DMS153 treated with DMSO at 0.1 percent for 48 hours (cell line): ENCODE measurements around the gene SLC15A2.

Experiments
- DNase-seq: peaks from one replicate; lab custom pipeline; 2025; ENCODE audit not compliant: unreplicated experiment; lab: John Stamatoyannopoulos, UW

SLC15A2 gene

DNA sequence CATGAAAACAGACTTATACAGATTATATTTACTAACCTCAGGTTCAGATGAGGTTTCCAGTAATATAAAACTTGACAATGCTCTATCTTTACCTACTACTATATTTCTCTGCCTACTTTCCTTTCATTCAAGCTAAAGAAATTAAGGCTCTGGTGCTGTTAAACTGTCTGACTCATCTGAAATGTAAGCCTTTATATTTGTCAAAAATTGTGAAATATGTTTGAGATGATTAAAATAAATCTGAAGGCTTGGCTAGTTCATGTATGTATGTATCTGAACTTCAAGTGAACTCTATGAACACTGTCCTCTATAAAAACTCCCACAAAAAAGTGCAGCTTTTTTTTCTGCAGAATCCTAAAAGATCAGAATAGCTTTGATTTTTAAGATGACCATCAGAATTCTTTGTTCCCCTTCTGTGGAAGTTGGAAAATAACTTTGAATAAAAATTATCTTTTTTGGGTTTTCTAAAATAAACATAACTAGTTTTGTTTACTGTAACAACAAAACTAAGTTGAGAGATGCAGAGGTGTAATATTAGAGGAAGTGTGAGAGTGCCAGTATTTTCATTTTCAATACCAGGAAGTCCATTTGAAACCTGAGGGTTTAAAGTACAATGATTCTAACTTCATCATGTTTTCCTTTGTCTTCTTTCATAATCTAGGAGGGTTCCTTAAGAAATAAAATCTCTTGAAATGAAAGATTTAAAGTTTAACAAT, 85.7 kb downstream of the SLC15A2 start:
- DNase-seq: no peak

DNA sequence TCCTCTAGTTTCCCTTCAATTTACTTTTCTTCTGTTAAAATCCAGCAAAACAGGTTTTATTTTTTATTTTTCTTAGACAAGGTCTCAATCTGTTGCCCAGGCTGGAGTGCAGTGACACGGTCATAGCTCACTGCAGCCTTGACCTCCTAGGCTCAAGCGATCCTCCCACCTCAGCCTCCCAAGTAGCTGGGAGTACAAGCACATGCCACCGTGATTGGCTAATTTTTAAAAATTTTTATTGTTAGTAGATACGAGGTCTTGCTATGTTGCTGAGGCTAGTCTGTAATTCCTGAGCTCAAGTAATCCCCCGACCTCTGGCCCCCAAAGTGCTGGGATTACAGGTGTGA, 86.2 kb downstream of the SLC15A2 start:
- DNase-seq: no peak

DNA sequence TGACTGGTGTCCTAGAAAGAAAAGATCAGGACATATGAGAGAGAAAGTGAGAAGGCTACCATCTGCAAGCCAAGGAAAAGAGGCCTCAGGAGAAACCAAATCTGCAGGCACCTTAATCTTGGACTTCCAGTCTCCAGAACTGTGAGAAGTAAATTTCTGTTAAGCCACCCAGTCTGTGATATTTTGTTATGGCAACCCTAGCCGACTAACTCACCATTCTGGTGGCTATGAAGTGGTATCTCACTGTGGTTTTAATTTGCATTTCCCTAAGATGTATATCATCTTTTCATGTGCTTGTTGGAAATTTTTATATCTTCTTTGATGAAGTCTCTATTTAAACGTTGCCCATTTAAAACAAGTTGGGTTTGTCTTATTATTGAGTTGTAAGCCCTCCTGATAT, 87.3 kb downstream of the SLC15A2 start:
- no peak for DNase-seq

- no peak for DNase-seq
Measured at GRCh38 chr3:121985846-121986245, 91.6 kb downstream of the SLC15A2 start.

- DNase-seq: no peak
Measured at GRCh38 chr3:121988146-121988545, 93.9 kb downstream of the SLC15A2 start.

- DNase-seq: no peak
Measured at GRCh38 chr3:121989943-121990342, 95.7 kb downstream of the SLC15A2 start.

GRCh38 chr3:121992601-121993560, 98.7 kb downstream of the SLC15A2 start:
- no peak for DNase-seq
